ENCODE data around the gene C17orf107.

The C17orf107 gene

DNA sequence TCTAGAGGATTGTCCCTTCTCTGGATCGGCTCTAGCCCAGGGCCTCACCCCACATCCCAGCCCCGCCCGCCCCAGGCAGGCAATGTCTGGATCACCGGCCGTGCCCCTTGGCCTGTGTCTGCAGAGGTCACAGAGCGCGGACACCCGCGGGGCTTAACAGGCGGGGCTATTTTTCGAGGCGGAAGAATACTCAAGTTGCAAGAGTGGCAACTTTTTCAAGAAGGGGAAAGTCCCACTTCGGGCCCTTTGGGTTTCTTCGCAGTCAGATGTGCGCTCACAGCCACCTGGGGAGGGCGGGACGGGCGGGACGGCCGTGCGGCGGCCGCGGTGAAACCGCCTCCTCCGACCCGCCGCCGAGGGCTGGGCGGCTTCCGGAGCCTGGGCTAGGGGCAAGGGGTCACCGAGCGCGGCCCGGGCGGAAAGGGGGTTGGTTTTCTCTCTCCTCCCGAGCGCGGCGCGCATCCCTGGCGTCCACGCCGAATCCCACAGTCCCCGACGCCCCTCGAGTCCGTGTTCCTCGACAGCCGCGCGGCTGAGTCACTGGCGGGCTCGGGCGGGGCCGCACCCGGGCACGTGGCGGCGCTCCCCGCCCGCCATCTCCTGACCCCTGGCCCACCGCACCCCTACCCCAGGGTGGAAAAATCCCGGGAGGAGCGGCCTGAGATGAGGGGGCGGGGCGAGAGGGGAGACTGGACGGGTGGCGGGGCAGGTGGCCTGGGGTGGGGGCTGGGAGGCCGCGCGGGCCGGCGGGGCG lies 50.2 kb downstream of the C17orf107 start:
- peak; percentile 61 for DNase-seq (ENCODE audit: low spot score)

DNA sequence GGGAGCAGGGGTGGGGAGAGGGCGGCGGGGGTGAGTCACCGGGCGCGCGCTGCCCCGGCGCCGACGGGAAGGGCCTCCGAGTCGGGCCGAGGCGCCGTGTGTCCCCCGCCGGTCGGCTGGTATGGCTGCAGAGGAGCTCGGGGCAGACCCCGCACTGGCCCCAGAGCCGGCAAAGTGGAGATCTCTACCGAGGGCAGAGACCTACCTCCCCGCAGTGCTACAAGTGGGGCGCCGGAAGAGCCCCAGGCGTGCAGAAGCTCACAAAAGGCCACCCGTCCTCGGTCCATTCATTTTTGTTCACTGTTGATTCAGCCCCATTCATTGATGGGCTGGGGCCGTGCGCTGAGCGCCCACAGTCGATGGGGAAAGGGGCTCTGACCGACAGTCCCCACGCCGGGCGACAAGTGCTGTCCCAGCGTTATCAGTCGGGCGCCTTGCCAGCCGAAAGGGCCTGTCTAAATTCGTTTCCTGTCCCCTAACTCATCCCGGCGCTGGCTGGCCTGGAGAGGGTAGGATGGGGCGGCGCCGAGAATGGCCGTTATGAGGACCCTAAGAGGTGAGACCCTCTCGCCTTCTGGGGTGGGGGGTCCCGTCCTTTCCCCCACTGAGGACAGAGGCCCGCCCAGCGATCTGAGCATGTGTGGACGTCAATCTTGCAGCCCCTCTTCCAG lies 50.9 kb downstream of the C17orf107 start:
- no peak for DNase-seq (ENCODE audit: low spot score)

DNA sequence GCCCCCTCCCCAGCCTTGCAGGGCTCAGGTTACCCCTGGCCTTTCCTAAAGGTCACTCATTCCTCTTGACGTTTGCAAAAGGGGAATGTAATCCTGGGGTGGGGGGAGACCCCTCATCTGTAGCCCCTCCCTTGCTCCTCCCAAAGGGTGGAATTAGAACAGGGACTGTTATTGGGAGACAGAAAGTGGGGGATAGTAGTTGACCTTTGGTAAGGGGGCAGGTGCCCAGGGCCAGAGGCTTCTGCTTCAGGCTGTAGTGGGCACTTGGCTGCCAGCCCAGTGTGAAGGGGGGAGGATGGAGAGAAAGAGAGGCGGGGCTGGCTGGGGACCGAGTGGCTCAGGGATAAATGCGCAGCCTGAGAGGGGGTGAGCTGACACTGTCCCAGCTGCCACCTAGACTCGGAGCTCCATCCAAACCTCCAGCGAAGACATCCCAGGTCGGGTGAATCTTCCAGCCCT lies 51.4 kb downstream of the C17orf107 start, which contains the start of gene ENO3:
Gene ENO3, plus strand, starts transcription at position 374 of the 459 bp plus-strand sequence. CDS start 711 bp downstream, outside the sequence.
- DNase-seq (ENCODE audit: low spot score) = peak; percentile 35

DNA sequence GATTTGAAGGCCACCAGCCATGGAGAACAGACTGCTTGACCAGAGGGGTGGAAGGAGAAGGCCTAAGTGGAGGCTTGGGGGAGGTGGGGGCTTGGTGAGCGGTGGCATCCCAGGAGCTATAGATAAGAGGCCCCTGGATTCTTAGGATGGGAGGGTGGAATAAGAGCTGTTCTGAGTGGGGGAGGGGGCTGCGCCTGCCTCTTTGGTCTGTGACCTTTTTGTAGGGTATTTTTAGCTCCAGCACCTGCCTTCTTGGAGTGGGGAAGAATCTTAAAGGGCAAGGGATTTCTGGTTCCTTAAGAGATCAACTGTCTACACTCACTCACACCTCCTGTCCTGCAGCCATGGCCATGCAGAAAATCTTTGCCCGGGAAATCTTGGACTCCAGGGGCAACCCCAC lies 52.1 kb downstream of the C17orf107 start:
- peak; percentile 28 for DNase-seq (ENCODE audit: low spot score)

Measured in cerebellar cortex (tissue), 1 donor.